Activated naive CD8-positive, alpha-beta T cell treated with anti-CD3 and anti-CD28 coated beads, Interleukin-2, amount 50 U/mL, for 16 hours (primary cell): Measurements from ENCODE around the gene PTPRN2.
"Not testable (repeated sequence)": the region's sequence is repeated elsewhere in the genome, so short reads cannot be mapped to it uniquely, and the experiment has no call there.

ENCODE experiments used
- DNase-seq: peaks from one replicate; pipeline ENCODE4 v3.0.0-alpha.2; 2020; ENCODE audit warnings: low read depth, low spot score

PTPRN2 gene

GRCh38 chr7:157849726-157850125, 737.9 kb downstream of the PTPRN2 start:
- no peak for DNase-seq

DNA sequence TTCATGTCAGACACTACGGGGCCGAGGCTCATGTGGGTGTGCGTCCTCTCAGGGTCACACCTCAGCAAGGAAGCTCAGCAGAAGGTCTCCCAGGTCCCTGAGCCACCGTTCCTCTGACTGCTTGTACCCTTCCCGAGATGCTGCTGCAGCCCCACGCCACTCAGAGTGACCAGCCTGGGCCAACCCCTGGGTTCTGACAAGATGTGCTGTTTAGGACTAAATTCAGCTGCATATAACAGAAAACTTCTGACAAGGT, 738.4 kb downstream of the PTPRN2 start:
- no peak for DNase-seq

- DNase-seq, result no peak
These were observed 738.9 kb downstream of the PTPRN2 start for GRCh38 chr7:157848508-157849340.

GRCh38 chr7:157847756-157848487, 739.7 kb downstream of the PTPRN2 start:
- DNase-seq, result not testable (repeated sequence)

DNA sequence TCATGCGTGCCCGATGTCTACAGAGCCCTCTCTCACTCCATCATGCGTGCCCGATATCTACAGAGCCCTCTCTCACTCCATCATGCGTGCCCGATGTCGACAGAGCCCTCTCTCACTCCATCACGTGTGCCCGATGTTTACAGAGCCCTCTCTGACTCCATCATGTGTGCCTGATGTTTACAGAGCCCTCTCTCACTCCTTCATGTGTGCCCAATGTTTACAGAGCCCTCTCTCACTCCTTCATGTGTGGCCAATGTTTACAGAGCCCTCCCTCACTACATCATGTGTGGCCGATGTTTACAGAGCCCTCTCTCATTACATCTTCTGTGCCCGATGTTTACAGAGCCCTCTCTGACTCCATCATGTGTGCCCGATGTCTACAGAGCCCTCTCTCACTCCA, 740.9 kb downstream of the PTPRN2 start:
- not testable (repeated sequence) for DNase-seq

GRCh38 chr7:157846271-157846670, 741.4 kb downstream of the PTPRN2 start:
- DNase-seq, result no peak

- DNase-seq, result no peak
These were observed 742.3 kb downstream of the PTPRN2 start for GRCh38 chr7:157845203-157845835.

- no peak for DNase-seq
These were observed 743.0 kb downstream of the PTPRN2 start for GRCh38 chr7:157844611-157845010.

GRCh38 chr7:157844141-157844540, 743.5 kb downstream of the PTPRN2 start:
- DNase-seq, result no peak

DNA sequence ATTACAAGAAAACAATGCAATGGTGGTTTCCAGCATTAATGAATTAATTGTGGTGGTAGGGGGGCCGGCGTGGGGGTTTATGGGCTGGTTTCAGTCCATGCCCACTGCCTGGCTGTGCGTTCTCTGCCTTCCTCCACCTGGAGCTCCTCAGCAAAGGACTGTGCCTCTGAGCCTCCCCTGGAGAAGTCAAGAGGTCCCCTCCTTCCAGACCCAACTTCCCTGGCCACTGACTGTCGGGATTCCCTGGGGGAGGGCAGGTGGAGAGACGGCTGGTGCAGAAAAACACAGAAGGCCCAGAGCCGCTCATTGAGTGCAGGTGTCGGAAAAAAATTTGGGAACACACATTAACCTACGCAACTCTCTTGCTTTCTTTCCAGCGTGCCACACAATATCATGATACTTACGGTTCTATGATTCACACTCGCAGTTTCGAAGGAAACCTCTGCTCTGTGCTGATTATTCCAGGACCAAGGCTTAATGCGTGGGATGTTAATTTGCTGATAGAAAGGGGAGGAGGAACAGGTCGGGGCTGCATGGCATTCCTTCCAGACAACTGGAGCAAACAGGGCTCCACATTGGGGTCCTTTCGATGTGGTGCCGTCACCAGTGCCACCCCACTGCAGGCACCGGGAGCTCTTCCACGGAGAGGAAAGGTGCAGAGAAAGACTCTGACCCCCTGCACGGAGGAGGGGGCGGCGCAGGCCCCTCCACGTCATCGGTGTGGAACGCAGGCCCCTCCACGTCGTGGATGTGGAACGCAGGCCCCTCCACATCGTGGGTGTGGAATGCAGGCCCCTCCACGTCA, 744.1 kb downstream of the PTPRN2 start:
- no peak for DNase-seq

GRCh38 chr7:157841773-157842370, 745.8 kb downstream of the PTPRN2 start:
- DNase-seq, result no peak

GRCh38 chr7:157840914-157841772, 746.5 kb downstream of the PTPRN2 start:
- no peak for DNase-seq

GRCh38 chr7:157840174-157840913, 747.3 kb downstream of the PTPRN2 start:
- no peak for DNase-seq

DNA sequence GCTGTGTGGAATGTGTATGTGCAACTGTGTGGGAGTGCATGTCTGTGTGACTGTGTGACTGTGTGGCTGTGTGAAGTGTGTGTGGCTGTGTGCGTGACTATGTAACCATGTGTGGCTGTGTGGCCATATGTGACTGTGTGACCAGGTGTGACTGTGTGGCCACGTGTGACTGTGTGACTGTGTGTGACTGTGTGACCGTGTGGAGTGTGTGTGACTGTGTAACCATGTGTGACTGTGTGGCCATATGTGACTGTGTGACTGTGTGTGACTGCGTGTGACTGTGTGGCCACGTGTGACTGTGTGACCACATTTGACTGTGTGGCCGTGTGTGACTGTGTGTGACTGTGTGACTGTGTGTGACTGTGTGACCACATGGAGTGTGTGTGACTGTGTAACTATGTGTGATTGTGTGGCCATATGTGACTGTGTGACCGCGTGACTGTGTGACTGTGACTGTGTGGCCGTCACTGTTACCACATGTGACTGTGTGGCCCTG, 747.9 kb downstream of the PTPRN2 start:
- no peak for DNase-seq

GRCh38 chr7:157839226-157839625, 748.4 kb downstream of the PTPRN2 start:
- DNase-seq, result no peak

GRCh38 chr7:157837561-157837960, 750.1 kb downstream of the PTPRN2 start:
- DNase-seq, result no peak

DNA sequence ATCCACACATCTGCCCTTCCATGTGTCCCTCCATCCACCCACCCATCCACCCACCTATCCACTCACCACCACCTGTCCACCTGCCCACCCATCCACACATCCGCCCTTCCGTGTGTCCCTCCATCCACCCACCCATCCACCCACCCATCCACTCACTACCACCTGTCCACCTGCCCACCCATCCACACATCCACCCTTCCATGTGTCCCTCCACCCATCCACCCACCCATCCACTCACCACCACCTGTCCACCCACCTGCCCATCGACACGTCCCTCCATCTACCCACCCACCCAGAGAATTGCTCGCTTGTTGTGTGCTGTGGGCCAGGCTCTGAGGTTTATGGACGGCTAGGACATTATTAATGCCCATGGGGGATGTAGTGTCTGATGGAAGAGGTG, 750.6 kb downstream of the PTPRN2 start:
- DNase-seq, result no peak

DNA sequence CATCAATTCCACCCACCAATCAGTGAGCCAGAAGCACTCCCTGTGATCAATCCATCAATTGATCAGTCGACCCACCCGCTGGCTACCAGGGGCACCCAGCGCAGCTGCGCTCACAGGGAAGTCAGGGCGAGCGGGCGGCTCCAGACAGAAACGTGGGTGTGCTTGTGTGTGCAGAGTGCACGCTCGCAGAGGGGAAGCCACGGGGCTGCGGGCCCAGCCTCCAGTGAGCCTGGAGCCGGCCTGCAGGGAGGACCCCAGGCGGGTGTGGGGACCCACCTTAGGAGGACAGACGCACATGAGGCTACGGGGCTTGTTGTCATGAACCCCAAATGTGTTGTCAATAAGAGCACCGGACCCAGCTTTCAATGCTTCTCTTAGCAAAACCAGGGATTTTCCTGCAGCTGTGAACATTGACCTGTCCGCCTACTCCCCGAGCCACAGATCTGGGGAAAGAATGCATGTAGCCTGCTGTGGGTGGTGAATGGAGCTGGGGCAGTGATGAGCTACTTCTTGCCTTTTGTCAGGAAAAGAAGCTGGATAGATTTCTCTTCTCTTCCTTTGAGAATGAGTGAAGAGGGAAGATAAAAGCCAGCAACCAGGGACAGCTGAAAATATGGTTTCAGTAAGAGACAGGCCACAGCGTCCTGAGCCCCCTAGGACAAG, 753.0 kb downstream of the PTPRN2 start:
- no peak for DNase-seq
